MM.1S (cell line): ENCODE results near the gene KIF17.

Experiments used
- DNase-seq: peaks from one replicate; pipeline ENCODE4 v3.0.0-alpha.2; 2015
- H2AFZ ChIP-seq: fragments of 300-600 bp; sonication (generic); 2 replicates; pipeline ENCODE4 v1.6.0; 2016; ENCODE audit warnings: antibody characterized with exemption, low read length
- H3F3A ChIP-seq: fragments of 300-600 bp; sonication (generic); 2 replicates; pipeline ENCODE4 v1.6.1; 2016; ENCODE audit warnings: mild to moderate bottlenecking, antibody characterized with exemption, low read length, moderate library complexity, mixed read lengths; ENCODE audit not compliant: insufficient read depth
- H3K27ac ChIP-seq: fragments of 300-600 bp; sonication (generic); 2 replicates; pipeline ENCODE4 v1.5.1; 2016; ENCODE audit warnings: mild to moderate bottlenecking, low read length
- H3K27me3 ChIP-seq: fragments of 300-600 bp; sonication (generic); replicated peaks from 2 replicates; pipeline ENCODE4 v1.6.0; 2016; ENCODE audit warnings: low read length; ENCODE audit not compliant: insufficient read depth
- H3K36me3 ChIP-seq: fragments of 300-600 bp; sonication (generic); replicated peaks from 2 replicates; pipeline ENCODE4 v1.6.1; 2016; ENCODE audit warnings: mild to moderate bottlenecking, low read length, mixed read lengths; ENCODE audit not compliant: insufficient read depth
- H3K4me1 ChIP-seq: fragments of 300-600 bp; sonication (generic); 2 replicates; pipeline ENCODE4 v1.6.1; 2016; ENCODE audit warnings: low read length, mixed read lengths
- H3K4me2 ChIP-seq: fragments of 300-600 bp; sonication (generic); 2 replicates; pipeline ENCODE4 v1.6.0; 2016; ENCODE audit warnings: low read depth, low read length
- H3K4me3 ChIP-seq: fragments of 300-600 bp; sonication (generic); 2 replicates; pipeline ENCODE4 v1.5.1; 2016; ENCODE audit warnings: low read length, mixed read lengths
- H3K79me2 ChIP-seq: fragments of 300-600 bp; sonication (generic); 2 replicates; pipeline ENCODE4 v1.6.1; 2016; ENCODE audit warnings: mixed run types, low read length, mixed read lengths
- H3K9ac ChIP-seq: fragments of 300-600 bp; sonication (generic); 2 replicates; pipeline ENCODE4 v1.6.1; 2016; ENCODE audit warnings: low read length, mixed read lengths
- H3K9me2 ChIP-seq: fragments of 300-600 bp; sonication (generic); replicated peaks from 2 replicates; pipeline ENCODE4 v1.6.1; 2016; ENCODE audit warnings: mild to moderate bottlenecking, low read length, mixed read lengths; ENCODE audit not compliant: insufficient read depth
- H3K9me3 ChIP-seq: fragments of 300-600 bp; sonication (generic); replicated peaks from 2 replicates; pipeline ENCODE4 v1.6.1; 2016; ENCODE audit warnings: mild to moderate bottlenecking, low read length, mixed read lengths; ENCODE audit not compliant: insufficient read depth
- H4K20me1 ChIP-seq: fragments of 300-600 bp; sonication (generic); 2 replicates; pipeline ENCODE4 v1.6.1; 2016; ENCODE audit warnings: mild to moderate bottlenecking, low read length, moderate library complexity, mixed read lengths; ENCODE audit not compliant: insufficient read depth
- CTCF ChIP-seq: fragments of 300-600 bp; sonication (generic); IDR thresholded peaks from 2 replicates; pipeline ENCODE4 v1.5.1; 2016; ENCODE audit warnings: antibody characterized with exemption, low read length, mixed read lengths
- EZH2 ChIP-seq: fragments of 300-600 bp; sonication (generic); optimal IDR thresholded peaks from 2 replicates; pipeline ENCODE3; 2017; ENCODE audit warnings: low read depth, mild to moderate bottlenecking, antibody characterized with exemption, low read length, mixed read lengths
- EZH2phosphoT487 ChIP-seq: fragments of 300-600 bp; sonication (generic); IDR thresholded peaks from 2 replicates; pipeline ENCODE4 v1.6.1; 2018; ENCODE audit warnings: antibody characterized with exemption, low read length

KIF17 gene

DNA sequence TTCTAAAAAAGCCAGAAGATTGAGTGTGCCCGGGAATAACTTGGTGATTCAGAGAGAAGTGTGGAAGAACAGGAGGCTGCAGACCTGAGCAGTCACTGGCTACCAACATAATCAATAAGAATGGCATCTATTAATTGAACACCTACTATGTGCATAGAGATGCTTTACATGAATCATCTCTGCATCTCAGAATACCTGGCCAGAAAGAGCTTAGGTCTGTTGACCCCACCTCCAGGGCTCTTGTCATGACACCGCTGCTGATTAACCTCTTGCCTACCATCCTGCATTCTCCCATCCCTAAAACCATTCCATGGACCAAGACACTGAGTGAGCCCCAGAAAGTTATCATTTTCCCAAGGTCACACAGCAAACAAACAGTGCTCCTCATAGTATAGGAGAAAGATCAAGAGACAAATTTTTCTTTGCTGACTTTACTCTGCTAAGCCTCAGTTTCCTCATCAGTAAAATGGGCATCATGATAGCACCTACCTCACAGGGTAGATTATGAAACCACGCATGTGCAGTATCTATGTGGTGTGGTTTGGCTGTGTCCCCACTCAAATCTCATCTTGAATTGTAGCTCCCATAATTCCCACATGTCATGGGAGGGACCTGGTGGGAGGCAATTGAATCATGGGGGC lies 100.8 kb downstream of the KIF17 start:
- H3K9me2 ChIP-seq: no peaks in the 10 kb centered on the region
- H3K27ac ChIP-seq: no peak overlapping the region
- H4K20me1 ChIP-seq: no peaks in the 10 kb centered on the region
- H3K9me3 ChIP-seq: no peaks in the 10 kb centered on the region
- DNase-seq: no peak
- peaks cover 11% of the 10 kb centered on the region for H3K4me1 ChIP-seq
- H3K4me3 ChIP-seq: no peak overlapping the region
- H3K36me3 ChIP-seq: no peaks in the 10 kb centered on the region
- no peaks in the 10 kb centered on the region for H3K79me2 ChIP-seq
- H3F3A ChIP-seq: no peaks in the 10 kb centered on the region
- peak overlapping the region; percentile 41; the same call in 1 of the 2 replicates for H3K4me2 ChIP-seq
- 0 out of 2 replicates have a peak overlapping the region, but pooled peaks have one; percentile 20 for H2AFZ ChIP-seq
- TF ChIP-seq EZH2phosphoT487 (no peak), EZH2 (no peak), CTCF (no peak)
- H3K9ac ChIP-seq: no peak overlapping the region
- peaks cover 5% of the 10 kb centered on the region; the same call in 1 of the 2 replicates for H3K27me3 ChIP-seq

DNA sequence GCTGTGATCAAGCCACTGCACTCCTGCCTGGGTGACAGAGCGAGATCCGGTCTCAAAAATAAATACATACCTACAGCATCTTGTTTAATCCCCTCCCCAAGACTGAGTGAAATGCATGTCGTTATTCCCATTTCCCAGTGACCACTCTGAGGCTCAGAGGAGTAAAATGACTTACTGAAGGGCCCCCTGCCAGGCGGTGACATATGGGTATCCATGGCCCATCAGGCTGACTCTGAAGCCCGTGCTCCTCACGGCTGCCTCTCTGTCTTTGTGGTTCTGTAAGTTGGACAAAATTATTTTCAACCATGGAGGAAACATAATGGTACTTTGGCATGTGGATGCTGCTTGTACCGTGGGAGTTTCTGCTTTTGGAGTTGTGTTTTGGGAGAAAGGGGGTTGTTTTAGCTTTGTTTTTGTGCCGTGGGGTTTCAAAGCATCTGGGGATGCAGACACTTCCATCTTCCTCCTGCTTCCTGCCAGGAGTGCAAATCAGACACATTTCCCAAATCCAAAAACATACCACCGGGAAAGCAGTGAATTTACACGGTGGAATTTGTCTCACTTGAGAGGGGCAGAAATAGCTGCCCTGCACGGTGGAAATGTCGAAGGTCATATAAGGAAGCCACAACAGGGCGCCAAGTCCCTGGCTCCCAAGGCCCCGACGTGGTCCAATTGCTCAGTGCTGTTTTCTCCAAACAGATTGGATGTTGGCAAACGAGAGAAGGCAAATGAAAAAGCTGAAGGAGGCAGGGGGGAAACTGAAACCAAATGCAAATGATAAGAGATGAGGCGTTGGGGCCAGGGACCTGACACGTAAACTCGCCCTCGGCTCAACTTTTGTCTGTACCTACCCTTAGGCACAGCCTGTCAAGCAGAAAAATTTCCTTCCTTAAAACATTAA lies 101.6 kb downstream of the KIF17 start:
- Histone ChIP-seq H2AFZ (0 out of 2 replicates have a peak overlapping the region, but pooled peaks have one; percentile 20), H3K9me2 (no peaks in the 10 kb centered on the region), H3K9ac (no peak overlapping the region), H3K27me3 (peaks cover 5% of the 10 kb centered on the region; the same call in 1 of the 2 replicates), H3K4me2 (peak overlapping the region; percentile 41; the same call in 1 of the 2 replicates), H3K9me3 (no peaks in the 10 kb centered on the region), H3K4me1 (peaks cover 11% of the 10 kb centered on the region), H4K20me1 (no peaks in the 10 kb centered on the region), H3K36me3 (no peaks in the 10 kb centered on the region), H3K4me3 (no peak overlapping the region), H3K27ac (no peak overlapping the region), H3F3A (no peaks in the 10 kb centered on the region), H3K79me2 (no peaks in the 10 kb centered on the region)
- TF ChIP-seq EZH2phosphoT487: no peak
- no peak for TF ChIP-seq CTCF
- TF ChIP-seq EZH2: no peak
- DNase-seq: peak; percentile 39

GRCh38 chr1:20614131-20614579 lies 103.7 kb downstream of the KIF17 start:
- H2AFZ ChIP-seq: no peak overlapping the region
- no peaks in the 10 kb centered on the region for H3K9me2 ChIP-seq
- H3K9me3 ChIP-seq: no peaks in the 10 kb centered on the region
- H3K4me3 ChIP-seq: no peak overlapping the region
- H3K4me2 ChIP-seq: no peak overlapping the region
- no peaks in the 10 kb centered on the region for H4K20me1 ChIP-seq
- H3K4me1 ChIP-seq: peaks cover 11% of the 10 kb centered on the region
- no peaks in the 10 kb centered on the region for H3K36me3 ChIP-seq
- no peak overlapping the region for H3K9ac ChIP-seq
- H3K27me3 ChIP-seq: peaks cover 12% of the 10 kb centered on the region
- no peaks in the 10 kb centered on the region for H3K79me2 ChIP-seq
- H3F3A ChIP-seq: no peaks in the 10 kb centered on the region
- no peak overlapping the region for H3K27ac ChIP-seq
- no peak for DNase-seq
- no peak for TF ChIP-seq CTCF
- TF ChIP-seq EZH2: no peak
- TF ChIP-seq EZH2phosphoT487: no peak
